ENCODE data around the gene PLEK2.
"Not testable (repeated sequence)": the region's sequence is repeated elsewhere in the genome, so short reads cannot be mapped to it uniquely, and the experiment has no call there.

The PLEK2 gene, protein sequence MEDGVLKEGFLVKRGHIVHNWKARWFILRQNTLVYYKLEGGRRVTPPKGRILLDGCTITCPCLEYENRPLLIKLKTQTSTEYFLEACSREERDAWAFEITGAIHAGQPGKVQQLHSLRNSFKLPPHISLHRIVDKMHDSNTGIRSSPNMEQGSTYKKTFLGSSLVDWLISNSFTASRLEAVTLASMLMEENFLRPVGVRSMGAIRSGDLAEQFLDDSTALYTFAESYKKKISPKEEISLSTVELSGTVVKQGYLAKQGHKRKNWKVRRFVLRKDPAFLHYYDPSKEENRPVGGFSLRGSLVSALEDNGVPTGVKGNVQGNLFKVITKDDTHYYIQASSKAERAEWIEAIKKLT

GRCh38 chr14:67411820-67412421 lies at the start of gene PLEK2:
TSS of gene PLEK2 (minus strand) at chr14:67412165. CDS start at chr14:67412059, 106 bp downstream.
- DNase-seq = peak; percentile 23

- peak; percentile 10 for DNase-seq
Observed at GRCh38 chr14:67461341-67461985, 49.5 kb upstream of the PLEK2 start.

DNA sequence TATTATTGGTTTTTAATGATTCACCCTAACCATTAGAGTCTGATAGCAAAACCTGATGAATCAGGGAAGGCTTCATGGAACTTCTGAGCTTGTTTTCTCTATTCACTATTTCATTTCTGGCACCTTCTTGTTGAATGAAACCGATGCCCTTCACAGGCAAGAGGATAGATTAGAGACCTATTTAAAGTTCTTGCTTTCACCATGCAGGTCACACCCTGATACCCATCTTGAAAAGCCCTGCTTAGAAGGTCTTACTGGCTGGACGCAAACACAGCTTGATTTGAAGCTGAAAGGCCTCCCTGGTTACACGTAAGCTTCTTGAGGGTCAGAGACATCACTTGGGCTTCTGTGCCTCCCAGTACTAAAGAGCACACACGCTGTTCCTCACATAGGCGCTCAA lies 47.4 kb upstream of the PLEK2 start:
- no peak for DNase-seq

- no peak for DNase-seq
Observed at GRCh38 chr14:67457782-67458181, 45.8 kb upstream of the PLEK2 start.

DNA sequence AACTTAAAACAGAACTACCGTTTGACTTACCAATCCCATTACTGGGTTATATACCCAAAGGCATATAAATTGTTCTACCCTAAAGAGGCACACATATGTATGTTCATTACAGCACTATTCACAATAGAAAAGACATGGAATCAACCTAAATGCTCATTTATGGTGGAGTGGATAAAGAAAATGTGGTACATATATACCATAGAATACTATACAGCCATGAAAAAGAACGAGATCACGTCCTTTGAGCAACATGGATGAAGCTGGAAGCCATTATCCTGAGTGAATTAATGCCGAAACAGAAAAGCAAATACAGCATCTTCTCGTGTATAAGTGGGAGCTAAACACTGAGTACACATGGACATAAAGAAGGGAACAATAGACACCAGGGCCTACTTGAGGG lies 44.8 kb upstream of the PLEK2 start:
- no peak for DNase-seq

DNA sequence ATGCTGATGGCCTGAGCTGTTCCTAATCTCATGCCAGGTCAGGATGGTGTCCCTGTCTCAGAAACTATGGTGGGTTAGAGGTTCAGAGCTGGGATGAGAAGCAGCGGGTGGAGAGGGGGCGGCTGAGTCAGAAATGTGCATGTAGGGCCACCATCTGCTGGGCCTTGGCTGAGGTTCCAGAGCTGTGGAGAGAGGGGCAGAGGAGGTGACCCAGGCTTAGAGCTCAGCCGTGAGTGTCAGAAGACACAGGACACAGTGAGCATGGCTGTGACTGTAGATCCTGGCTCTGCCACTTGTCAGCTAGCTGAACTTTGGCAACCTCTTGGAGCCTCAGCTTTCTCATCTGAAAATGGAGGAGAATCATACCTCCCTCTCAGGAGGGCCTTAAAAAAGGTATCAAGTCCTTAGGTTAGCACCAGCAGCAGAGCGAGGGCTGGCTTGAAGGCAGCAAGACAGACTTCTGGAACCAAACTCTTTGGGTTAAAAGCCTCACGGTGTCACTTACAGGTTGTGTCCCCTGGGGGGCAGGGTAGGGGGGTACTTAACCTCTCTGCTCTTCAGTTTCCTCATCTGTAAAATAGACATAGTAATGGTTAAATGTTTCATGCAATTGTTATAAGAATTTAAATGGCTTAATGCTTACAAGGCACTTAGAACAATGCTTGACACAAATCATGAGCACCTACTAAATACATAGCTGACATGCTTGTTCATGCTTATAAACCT lies 41.8 kb upstream of the PLEK2 start:
- no peak for DNase-seq

DNA sequence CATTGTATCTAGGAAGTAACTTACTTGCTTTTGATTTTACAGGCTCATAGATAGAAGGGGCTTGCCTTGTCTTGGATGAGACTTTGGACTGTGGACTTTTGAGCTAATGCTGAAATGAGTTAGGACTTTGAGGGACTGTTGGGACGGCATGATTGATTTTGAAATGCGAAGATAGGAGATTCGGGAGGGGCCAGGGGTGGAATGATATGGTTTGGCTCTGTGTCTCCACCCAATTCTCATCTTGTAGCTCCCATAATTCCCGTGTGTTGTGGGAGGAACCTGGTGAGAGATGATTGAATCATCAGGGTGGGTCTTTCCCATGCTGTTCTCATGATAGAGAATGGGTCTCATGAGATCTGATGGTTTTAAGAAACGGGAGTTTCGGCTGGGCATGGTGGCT lies 39.7 kb upstream of the PLEK2 start:
- DNase-seq = not testable (repeated sequence)

DNA sequence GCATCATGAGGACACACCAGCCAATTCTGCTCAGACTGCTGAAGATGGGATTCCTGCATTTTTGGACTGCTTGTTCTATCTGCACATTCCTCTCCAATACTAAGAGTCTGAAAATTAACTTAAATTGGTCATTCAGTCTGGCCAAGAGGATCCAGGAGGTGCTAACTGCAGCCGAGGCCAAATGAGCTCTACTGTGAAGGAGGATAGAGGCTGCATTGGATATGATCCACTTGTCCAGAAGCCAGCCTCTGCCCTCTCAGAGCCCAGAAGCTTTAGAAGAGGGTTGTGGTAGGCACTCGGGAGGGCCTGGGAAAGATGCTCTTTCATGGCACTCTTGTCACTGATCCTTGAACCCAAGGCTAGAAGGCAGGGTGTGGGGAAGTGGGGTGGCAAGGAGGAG lies 37.1 kb upstream of the PLEK2 start:
- no peak for DNase-seq

DNA sequence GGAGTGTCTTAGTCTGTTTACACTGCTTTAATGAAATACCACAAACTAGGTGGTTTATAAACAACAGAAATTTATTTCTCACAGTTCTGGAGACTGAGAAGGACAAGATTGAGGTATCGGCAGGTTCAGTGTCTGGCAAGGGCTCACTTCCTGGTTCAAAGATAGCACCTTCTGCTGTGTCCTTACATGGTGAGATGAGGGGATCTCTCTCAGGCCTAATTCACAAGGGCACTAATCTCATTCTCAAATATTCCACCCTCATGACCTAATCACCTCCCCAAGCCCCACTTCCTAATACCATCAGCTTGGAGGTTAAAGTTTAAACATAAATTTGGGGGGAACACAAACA lies 35.0 kb upstream of the PLEK2 start:
- no peak for DNase-seq

DNA sequence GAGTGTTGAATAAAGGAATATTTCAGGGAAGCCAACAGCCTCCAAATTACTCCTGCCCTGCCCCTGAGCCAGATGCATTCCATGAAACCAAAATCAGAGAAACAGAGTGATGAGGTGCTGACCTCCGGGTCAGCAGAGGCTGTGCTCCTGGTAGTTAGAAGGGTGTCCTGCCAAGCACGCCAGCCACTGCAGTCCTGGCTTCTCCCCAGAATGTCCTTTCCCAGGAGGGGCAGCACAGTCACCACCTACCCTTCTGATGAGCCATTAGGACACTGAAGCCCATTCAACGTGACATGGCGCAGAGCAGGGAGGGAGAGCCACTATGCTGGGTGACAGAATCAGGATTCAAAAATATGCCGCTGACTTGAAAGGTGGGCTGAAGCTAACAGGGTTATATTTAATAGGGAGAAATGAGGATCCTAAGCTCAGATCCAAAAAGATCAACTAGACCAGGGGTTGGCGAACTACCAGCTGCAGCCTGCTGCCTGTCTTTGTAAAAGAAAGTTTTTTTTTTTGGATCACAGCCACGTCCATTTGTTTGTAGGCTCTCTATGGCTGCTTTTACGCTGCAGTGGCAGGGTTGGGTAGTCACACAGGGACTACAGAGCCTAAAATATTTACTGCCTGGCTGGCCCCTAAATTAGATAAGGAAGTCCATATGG lies 34.5 kb upstream of the PLEK2 start:
- DNase-seq = no peak

DNA sequence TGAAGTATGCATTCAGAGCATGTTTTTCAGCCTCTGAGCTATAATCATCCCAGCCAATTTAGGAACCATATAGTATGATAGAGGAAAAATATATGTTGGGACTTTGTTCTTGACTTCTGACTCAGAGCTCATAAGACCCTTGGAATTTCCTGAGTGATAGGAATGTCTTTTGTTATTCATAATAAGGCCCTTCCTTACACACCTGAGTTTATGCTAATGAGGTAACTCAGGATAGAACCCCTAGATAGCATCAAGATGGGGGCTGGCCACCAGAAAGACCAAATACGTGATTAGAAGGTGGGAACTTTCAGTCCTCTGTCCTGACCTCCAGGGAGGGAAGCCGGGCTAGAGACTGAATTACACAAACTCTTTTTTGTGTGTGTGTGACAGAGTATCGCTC lies 32.4 kb upstream of the PLEK2 start:
- DNase-seq = no peak

GRCh38 chr14:67442139-67442906 lies 30.4 kb upstream of the PLEK2 start:
- DNase-seq = no peak

- DNase-seq = no peak
Observed at GRCh38 chr14:67441672-67442071, 29.7 kb upstream of the PLEK2 start.

DNA sequence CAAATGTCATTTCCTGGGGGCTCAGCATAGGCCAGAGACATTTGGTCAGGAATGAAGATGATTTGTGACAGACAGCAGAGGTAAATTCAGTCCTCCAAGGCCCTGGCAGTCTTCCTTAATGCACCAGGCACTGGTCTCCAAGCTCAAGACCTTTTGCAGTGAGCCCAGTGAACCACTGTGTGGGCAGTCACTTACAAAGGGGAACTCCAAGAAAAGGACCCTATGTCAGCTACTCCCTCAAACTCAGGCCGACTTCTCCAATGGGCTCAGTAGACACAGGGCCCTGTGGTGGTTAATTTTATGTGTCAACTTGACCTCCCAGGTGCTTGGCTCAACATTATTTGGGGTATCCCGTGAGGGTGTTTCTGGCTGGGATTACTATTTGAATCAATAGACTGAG lies 29.3 kb upstream of the PLEK2 start:
- no peak for DNase-seq

DNA sequence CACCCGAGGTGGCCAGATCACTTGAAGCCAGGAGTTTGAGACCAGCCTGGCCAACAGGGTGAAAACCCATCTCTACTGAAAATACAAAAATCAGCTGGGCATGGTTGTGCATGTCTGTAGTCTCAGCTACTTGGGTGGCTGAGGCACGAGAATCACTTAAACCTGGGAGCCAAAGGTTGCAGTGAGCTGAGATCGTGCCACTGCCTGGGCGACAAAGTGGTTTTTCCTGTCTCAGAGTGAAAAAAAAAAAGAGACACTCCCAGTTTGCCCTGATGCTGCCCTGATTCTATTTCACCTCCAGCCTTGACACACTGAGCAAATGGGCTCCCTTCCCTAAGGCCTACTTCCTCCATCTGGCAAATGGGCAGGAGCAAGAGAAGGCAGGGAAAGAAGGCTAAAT lies 28.5 kb upstream of the PLEK2 start:
- no peak for DNase-seq

- DNase-seq = no peak
Observed at GRCh38 chr14:67438969-67439368, 27.0 kb upstream of the PLEK2 start.

GRCh38 chr14:67436006-67436866 lies 24.3 kb upstream of the PLEK2 start:
- DNase-seq = no peak

DNA sequence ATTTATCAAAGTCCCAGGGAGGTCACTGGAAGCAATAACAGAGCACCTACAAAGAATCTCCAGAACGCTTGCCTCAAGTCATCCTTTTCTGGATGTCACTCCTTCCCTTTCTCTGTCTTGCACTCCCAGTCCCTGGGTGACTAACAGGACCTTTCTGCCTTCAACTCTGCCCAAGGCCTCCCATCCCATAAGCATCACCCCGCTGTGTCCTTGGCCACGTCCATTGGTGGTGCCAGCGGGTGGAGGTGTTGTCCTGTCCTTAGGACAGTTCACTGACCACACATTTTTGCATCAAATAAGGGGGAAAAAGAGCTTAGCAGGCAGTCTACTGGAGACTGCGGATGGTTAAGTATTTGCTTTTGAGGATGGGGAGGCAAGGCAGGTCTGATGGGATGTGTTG lies 23.6 kb upstream of the PLEK2 start:
- DNase-seq = no peak

GRCh38 chr14:67432050-67432564 lies 20.1 kb upstream of the PLEK2 start:
- DNase-seq = no peak

DNA sequence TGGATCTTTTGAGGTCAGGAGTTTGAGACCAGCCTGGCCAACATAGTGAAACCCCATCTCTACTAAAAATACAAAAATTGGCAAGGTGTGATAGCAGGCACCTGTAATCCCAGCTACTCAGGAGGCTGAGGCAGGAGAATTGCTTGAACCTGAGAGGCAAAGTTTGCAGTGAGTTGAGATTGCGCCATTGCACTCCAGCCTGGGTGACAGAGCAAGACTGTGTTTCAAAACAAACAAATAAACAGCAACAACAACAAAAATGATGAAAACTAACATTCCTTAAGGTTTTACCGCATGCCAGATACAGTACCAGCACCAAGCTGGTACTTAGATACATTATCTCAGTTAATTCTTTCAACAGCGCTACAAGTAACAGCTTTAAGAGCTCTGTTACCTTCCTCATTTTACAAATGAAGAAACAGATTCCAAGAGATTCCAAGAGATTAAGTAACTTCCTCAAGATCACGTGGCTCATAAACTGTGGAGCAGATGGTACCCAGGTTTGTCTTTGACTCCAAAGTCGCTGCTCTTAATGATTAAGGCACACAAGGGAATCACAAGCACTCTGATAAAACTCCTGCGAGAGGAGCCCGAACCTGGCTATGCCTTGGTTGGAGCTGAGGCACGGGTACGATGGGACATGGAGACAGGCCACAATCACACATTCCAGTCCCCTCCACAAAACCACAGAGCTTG lies 17.7 kb upstream of the PLEK2 start:
- no peak for DNase-seq

Measured in activated CD4-positive, alpha-beta T cell treated with anti-CD3 and anti-CD28 coated beads, Interleukin-2, Interleukin-6, amounts not matched to agents 100 ng/mL and 50 ng/mL, durations not matched to agents 16 hours and 8 hours (primary cell).